ENCODE data around the gene WWP2.
"Not testable (repeated sequence)": the region's sequence is repeated elsewhere in the genome, so short reads cannot be mapped to it uniquely, and the experiment has no call there.

WWP2 gene

DNA sequence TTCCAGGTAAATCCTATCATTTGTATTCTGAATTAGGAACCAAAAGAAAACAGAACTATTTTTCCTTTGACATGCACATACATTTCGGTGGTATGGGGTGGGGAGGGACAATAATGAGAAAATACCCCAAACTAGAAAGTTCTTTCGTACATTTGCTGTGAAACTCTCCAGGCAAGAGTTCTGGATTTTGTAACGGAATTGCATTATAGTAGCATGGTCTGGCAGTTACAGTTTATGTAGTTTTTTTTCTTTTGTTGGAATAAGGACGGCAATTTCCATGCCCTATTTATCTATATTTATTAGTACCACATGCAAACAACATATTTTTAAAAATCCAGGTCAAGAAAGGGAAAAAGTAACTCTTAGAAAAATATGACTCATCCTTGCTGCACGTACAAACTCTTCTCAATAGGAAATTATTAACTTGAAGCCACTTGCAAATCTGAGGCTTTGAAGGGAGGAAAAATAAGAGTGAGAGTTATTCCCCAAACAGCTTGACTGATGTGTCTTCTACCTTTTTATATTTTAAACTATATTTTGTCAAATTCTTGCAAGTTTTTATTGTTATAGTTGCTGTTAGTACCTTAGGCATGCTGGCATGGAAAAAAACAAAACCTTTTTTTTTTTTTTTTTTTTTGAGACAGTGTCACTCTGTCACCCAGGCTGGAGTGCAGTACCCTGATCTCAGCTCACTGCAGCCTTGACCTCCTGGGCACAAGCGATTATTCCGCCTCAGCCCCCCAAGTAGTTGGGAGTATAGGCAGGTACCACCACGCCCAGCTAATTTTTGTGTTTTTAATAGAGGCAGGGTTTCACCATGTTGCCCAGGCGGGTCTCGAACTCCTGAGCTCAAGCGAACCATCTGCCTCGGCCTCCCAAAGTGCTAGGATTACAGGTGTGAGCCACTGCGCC, 69.3 kb downstream of the WWP2 start:
- no peak for DNase-seq (ENCODE audit: low read depth)

- no peak for DNase-seq (ENCODE audit: low read depth)
Measured at GRCh38 chr16:69833357-69834282, 71.5 kb downstream of the WWP2 start.

GRCh38 chr16:69834807-69835466, 72.8 kb downstream of the WWP2 start:
- no peak for DNase-seq (ENCODE audit: low read depth)

DNA sequence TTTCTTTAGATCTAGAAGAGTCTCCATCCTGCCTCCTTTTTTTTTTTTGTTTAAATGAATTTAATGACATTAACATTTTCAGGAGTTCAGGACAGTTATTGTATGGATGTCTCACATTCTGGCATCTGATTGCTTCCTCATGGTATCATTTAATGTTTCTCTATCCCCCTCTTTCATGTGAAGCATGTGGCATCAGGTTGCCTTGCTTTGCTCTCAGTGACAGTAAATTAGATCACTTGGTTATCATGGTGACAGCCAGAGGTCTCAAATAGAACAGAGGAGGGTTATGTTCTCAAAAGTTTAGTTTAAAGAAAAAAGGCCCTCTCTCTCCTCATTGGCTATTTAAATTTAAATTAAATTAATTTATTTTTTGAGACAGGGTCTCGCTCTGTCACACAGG, 74.1 kb downstream of the WWP2 start:
- no peak for DNase-seq (ENCODE audit: low read depth)

DNA sequence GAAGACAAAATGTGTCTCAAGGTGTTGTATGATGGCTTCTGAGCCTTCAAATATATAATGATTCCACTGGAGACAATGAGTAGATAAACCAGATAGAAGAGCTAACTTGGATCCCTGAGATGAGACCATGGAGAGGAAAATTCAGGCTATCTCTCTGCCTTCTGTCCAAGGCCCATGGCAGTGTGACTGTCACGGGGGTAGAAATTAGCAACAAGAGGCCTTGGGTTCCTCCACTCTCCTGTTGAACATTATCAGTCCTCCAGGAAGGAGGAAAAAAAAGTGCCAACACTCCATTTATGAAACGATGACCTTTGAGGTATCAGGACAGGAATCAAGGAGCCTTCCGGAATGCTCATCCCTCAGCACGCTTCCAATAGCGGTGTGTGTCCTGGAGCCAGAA, 75.2 kb downstream of the WWP2 start:
- DNase-seq (ENCODE audit: low read depth) = no peak

- DNase-seq (ENCODE audit: low read depth) = no peak
Measured at GRCh38 chr16:69838489-69838888, 76.4 kb downstream of the WWP2 start.

DNA sequence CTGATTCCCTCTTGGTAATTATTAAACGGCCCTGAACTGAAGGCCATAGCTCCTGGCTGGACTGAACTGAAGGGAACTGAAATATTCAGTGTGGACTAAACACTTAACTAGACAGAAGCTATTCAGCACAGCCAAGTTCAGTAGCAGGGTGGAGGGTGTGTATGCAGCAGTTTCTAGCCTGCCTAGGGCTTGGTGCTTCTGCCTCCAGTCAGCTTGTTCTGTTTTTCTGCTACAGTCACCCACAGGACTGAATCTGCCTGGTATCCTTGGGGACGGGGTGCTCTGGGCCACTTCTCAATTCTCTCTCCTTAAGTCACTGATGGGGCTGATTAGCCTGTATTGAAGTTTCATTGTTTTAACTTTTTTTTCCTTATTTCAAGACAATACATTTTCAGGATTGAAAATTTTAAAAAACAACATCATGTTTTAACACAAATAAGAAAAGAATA, 77.1 kb downstream of the WWP2 start:
- no peak for DNase-seq (ENCODE audit: low read depth)

DNA sequence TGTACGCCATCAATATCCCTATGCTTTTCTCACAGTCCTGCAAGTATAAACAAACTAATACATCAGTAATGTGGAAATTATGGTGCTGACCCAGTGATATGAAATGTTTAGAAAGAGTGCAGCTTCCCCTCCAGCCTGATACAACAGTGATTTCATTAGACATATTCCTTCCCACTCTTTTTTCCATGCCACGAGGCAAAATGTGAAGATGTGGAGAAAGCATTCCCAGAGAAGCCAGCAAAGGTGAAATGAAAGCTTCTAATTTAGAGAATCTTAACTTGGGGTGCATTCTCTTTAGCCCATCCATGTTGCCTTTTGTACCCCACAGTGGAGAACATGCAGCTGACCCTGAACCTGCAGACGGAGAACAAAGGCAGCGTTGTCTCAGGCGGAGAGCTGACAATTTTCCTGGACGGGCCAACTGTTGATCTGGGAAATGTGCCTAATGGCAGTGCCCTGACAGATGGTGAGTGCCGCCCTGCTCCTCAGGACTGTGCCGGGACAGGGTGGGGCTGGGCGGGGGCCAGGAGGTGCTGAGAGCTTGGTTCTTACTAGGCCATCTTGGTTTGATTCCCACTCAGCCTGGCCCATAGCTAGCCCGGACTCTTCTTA, 77.8 kb downstream of the WWP2 start:
- DNase-seq (ENCODE audit: low read depth) = no peak

- DNase-seq (ENCODE audit: low read depth) = no peak
Measured at GRCh38 chr16:69840975-69841374, 78.8 kb downstream of the WWP2 start.

GRCh38 chr16:69844441-69844840, 82.3 kb downstream of the WWP2 start:
- no peak for DNase-seq (ENCODE audit: low read depth)

GRCh38 chr16:69845181-69845580, 83.0 kb downstream of the WWP2 start:
- no peak for DNase-seq (ENCODE audit: low read depth)

DNA sequence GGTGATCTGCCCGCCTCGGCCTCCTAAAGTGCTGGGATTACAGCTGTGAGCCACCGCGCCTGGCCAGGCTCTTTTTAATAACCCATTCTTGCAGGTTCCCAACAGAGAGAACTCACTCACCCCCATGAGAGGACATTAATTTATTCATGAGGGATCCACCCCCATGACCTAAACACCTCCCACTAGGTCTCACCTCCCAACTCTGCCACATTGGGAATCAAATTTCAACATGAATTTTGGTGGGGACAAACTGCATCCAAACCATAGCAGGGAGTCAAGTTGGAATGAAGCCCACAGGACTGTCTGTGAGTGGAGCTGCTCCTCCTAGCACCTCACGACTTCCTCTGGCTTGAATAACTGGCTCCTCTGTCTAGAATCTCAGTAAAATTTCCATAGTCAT, 85.5 kb downstream of the WWP2 start:
- no peak for DNase-seq (ENCODE audit: low read depth)

DNA sequence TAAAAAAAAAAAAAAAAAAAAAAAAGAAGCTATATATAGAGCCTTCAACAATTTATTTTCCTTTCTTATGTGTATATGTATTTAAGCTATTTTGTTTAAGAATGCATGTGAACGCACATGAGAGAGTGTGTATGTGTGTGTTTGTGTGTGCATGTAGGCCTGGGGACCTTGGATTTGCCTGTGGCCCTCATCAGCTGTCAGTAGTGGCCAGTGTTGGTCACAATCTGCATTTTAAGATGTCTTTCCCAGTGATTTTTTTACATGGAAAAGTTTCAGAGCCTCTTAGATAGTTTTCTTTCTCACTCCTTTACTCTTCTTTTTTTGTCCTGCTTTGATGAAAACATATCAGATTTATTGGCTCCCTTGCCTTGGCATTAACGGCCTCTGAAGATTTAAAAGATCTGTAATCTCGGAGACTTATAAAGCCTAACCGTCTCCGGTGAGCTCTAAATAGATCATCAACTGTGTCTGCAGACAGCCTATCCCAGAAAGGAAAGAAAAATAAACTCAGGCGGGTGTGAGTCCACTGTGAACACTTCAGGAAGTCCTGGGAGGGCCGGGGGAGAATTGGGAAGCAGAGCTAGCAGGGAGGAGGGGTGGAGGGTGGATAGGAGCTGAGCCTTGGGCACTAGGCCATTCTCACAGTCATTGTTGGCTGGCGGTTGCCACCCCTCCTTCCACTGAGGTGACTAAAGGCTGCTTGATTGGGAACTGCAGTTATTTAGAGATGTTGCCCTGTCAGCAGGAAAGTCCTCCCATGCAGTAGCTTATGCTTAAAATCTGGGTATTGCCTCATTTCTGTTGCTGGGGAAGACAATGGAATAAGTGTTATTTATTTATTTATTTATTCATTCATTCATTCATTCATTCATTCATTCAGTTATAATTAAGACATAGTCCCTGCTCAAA, 86.8 kb downstream of the WWP2 start:
- DNase-seq (ENCODE audit: low read depth) = no peak

DNA sequence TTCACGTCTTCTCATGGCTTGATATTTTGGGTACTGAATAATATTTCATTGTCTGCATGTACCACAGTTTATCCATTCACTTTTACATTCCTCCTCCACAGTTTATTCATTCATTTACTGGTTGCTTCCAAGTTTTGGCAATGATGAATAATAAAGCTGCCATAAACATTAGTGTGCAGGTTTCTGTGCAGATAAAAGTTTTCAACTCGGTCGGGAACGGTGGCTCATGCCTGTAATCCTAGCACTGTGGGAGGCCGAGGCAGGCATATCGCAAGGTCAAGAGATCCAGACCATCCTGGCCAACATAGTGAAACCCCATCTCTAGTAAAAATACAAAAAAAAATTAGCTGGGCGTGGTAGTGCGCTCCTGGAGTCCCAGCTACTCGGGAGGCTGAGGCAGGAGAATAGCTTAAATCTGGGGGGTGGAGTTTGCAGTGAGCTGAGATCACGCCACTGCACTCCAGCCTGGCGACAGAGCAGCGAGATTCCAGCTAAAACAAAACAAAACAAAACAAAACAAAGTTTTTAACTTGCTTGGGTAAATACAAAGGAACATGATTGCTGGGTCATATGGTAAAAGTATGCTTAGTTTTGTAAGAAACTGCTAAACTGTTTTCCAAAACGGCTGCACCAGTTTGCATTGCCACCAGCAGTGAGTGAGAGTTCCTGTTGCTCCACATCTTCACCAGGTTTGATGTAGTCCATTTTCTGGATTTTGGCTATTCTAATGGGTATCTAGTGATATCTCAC, 89.5 kb downstream of the WWP2 start:
- DNase-seq (ENCODE audit: low read depth) = no peak

DNA sequence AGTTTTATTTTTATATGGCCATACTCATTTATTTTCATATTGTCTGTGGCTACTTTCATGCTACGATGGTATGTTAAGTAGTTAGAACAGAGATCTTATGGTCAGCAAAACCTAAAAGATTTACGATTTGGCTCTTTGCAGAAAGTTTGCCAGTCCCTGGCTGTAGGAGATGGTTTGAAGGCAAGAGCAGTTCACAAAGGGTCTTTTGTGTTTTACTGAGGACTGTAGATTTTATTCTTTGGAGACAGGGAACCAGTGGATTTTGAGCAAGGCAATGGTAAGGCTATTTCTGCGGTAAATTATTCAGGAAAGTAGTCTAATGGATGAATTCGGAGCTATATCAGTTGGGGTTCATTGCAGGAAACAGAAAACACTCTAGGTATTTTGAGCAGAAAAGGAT, 90.7 kb downstream of the WWP2 start:
- DNase-seq (ENCODE audit: low read depth) = no peak

GRCh38 chr16:69853481-69853880, 91.3 kb downstream of the WWP2 start:
- DNase-seq (ENCODE audit: low read depth) = no peak

GRCh38 chr16:69854776-69855175, 92.6 kb downstream of the WWP2 start:
- DNase-seq (ENCODE audit: low read depth) = not testable (repeated sequence)

GRCh38 chr16:69855592-69855991, 93.5 kb downstream of the WWP2 start:
- DNase-seq (ENCODE audit: low read depth) = no peak

DNA sequence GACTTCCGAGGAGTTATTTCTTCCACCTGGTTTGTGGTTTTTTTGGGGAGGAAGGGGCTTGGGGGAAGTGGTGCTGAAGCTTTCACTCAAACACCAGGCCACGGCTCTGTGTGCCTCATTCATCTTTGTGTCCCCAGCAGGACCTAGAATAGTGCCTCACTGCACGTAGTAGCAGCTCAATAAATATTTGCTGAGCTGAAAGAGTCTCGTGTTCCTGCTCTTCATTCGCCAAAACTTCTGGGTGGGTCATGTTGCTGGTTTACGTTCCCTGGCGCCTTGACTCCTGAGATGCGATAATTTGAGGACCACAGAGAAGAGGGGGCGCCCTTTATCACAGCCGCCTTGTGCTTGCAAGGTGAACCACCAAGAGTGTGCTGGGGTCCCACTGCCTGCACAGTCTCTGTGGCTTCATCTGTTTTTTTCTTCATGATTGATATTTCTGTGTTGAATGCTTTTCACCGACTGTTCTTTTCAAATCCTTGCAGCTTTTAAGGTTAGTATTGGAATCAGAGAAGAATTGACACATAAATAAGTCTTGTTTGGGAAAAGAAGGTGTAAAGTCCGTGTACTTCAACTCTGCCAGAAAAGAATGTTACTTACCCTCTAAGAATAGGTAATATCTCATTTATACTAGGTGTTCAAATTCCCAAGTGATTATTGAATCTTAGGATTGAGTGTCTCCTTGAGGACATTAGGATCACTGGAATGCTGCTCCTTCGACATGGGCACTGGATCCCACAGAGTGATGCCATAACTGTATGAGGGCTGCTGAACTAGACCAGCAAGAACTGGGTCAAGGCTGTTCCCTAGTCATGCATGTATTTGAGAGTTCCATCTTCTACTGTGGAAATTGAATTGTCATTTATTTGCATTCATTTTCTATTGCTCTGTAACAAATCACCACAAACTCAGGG, 96.3 kb downstream of the WWP2 start:
- no peak for DNase-seq (ENCODE audit: low read depth)

All from activated gamma-delta T cell treated with anti-CD3 and anti-CD28 coated beads, Interleukin-2, amount 50 U/mL, for 16 hours (primary cell).